GM23248 (cell line): ENCODE measurements around the gene MTCH1. TPM values are rescaled to one million over a fixed set of nuclear protein-coding genes. Genes with fewer than 3 reads are reported as not detected.

Source experiments
- DNase-seq: peaks from one replicate; pipeline ENCODE4 v3.0.0-alpha.2; 2015
- H2AFZ ChIP-seq: fragments of 200-600 bp; sonication (generic); 2 replicates; pipeline ENCODE4 v1.6.1; 2016; ENCODE audit warnings: antibody characterized with exemption
- H3F3A ChIP-seq: fragments of 200-600 bp; sonication (generic); 2 replicates; pipeline ENCODE4 v1.6.1; 2016; ENCODE audit warnings: mild to moderate bottlenecking, antibody characterized with exemption, mixed run types; ENCODE audit not compliant: insufficient read depth
- H3K27ac ChIP-seq: fragments of 200-600 bp; sonication (generic); 2 replicates; pipeline ENCODE4 v1.5.1; 2016; ENCODE audit warnings: mild to moderate bottlenecking
- H3K27me3 ChIP-seq: fragments of 200-600 bp; sonication (generic); replicated peaks from 2 replicates; pipeline ENCODE4 v1.6.1; 2016; ENCODE audit warnings: mild to moderate bottlenecking; ENCODE audit not compliant: insufficient read depth
- H3K36me3 ChIP-seq: fragments of 200-600 bp; sonication (generic); 2 replicates; pipeline ENCODE4 v1.6.1; 2016; ENCODE audit warnings: low read depth, mild to moderate bottlenecking
- H3K4me1 ChIP-seq: fragments of 200-600 bp; sonication (generic); 2 replicates; pipeline ENCODE4 v1.6.1; 2016; ENCODE audit warnings: mild to moderate bottlenecking; ENCODE audit not compliant: insufficient read depth
- H3K4me2 ChIP-seq: fragments of 200-600 bp; sonication (generic); one replicate; pipeline ENCODE4 v1.6.1; 2016; ENCODE audit warnings: mild to moderate bottlenecking; ENCODE audit not compliant: unreplicated experiment
- H3K4me3 ChIP-seq: fragments of 200-600 bp; sonication (generic); 2 replicates; pipeline ENCODE4 v1.5.1; 2016; ENCODE audit warnings: mild to moderate bottlenecking
- H3K79me2 ChIP-seq: fragments of 200-600 bp; sonication (generic); 2 replicates; pipeline ENCODE4 v1.6.1; 2016; ENCODE audit warnings: mild to moderate bottlenecking; ENCODE audit not compliant: insufficient read depth
- H3K9ac ChIP-seq: fragments of 200-600 bp; sonication (generic); 2 replicates; pipeline ENCODE4 v1.6.1; 2016; ENCODE audit warnings: mild to moderate bottlenecking
- H3K9me2 ChIP-seq: fragments of 200-600 bp; sonication (generic); 2 replicates; pipeline ENCODE4 v1.6.1; 2016; ENCODE audit warnings: mixed run types, mild to moderate bottlenecking, moderate library complexity; ENCODE audit not compliant: insufficient read depth
- H3K9me3 ChIP-seq: fragments of 200-600 bp; sonication (generic); one replicate; pipeline ENCODE4 v1.6.1; 2017; ENCODE audit warnings: low read depth
- H4K20me1 ChIP-seq: fragments of 200-600 bp; sonication (generic); 2 replicates; pipeline ENCODE4 v1.6.0; 2016; ENCODE audit not compliant: insufficient read depth
- EZH2 ChIP-seq: fragments of 200-600 bp; sonication (generic); IDR thresholded peaks from 2 replicates; pipeline ENCODE4 v1.6.1; 2018; ENCODE audit warnings: antibody characterized with exemption, mild to moderate bottlenecking; ENCODE audit not compliant: insufficient read depth, poor library complexity, severe bottlenecking
- EZH2phosphoT487 ChIP-seq: fragments of 200-600 bp; sonication (generic); IDR thresholded peaks from 2 replicates; pipeline ENCODE4 v1.6.1; 2018; ENCODE audit warnings: antibody characterized with exemption, moderate library complexity, mild to moderate bottlenecking, low read depth; ENCODE audit not compliant: insufficient read depth
- WGBS, 2 experiments: methylation state at CpG; one replicate each; pipeline ENCODE4 v1.1.6; 2015 to 2017; ENCODE audit warnings: low lambda C conversion rate in 2 of 2, low coverage in 1 of 2; ENCODE audit errors: missing lambda C conversion rate in 2 of 2; 5-methylcytosine and 5-hydroxymethylcytosine counted together
- in situ Hi-C: fragments of 300-500 bp; cut with MboI; formaldehyde crosslinking; loops from 2 replicates; pipeline ENCODE4 v1.15.0; 2020
- polyA plus RNA-seq: library from polyadenylated mRNA; unstranded; fragments of >200 nt; fragmentation: Nextera tagmentation; extraction: Ambion mirVana; gene quantifications from 2 replicates; pipeline ENCODE4 v1.2.1, GENCODE V29; 2016
- total RNA-seq: library from RNA; depleted of rRNA; stranded (reverse); fragments of >200 nt; shearing (Covaris generic); gene quantifications from 2 replicates; pipeline ENCODE4 v1.2.3, GENCODE V29; 2014

Gene MTCH1
- total and polyA plus RNA-seq, 2 experiments from 2014 or later, result 370 to 473 TPM

GRCh38 chr6:36956446-36956820 lies 29.6 kb downstream of the MTCH1 start:
- Histone ChIP-seq H3K9me3 (no peaks in the 10 kb centered on the region), H3K9ac (no peak overlapping the region), H3F3A (peaks cover 11% of the 10 kb centered on the region), H4K20me1 (no peaks in the 10 kb centered on the region), H3K9me2 (no peaks in the 10 kb centered on the region), H3K4me3 (no peak overlapping the region), H3K36me3 (no peaks in the 10 kb centered on the region), H3K79me2 (no peaks in the 10 kb centered on the region), H3K27me3 (no peaks in the 10 kb centered on the region), H3K4me2 (no peak overlapping the region), H3K27ac (no peak overlapping the region), H2AFZ (no peak overlapping the region), H3K4me1 (peaks cover 20% of the 10 kb centered on the region)
- in situ Hi-C loops, result no loop called here
- TF ChIP-seq EZH2 (no peak), EZH2phosphoT487 (no peak)
- DNase-seq, result no peak

GRCh38 chr6:36955671-36956445 lies 30.1 kb downstream of the MTCH1 start:
- no peak overlapping the region for H3K9ac ChIP-seq
- no peaks in the 10 kb centered on the region for H4K20me1 ChIP-seq
- no peak overlapping the region for H3K4me2 ChIP-seq
- 34 to 45% methylated on average over 9 of the region's 9 CpGs for WGBS, 2 experiments
- in situ Hi-C loops, result no loop called here
- TF ChIP-seq EZH2 (no peak), EZH2phosphoT487 (no peak)
- no peaks in the 10 kb centered on the region for H3K9me2 ChIP-seq
- no peaks in the 10 kb centered on the region for H3K9me3 ChIP-seq
- H3F3A ChIP-seq, result peaks cover 7% of the 10 kb centered on the region
- DNase-seq, result peak; percentile 57
- H3K27me3 ChIP-seq, result no peaks in the 10 kb centered on the region
- no peaks in the 10 kb centered on the region for H3K79me2 ChIP-seq
- H3K36me3 ChIP-seq, result no peaks in the 10 kb centered on the region
- no peak overlapping the region for H3K4me3 ChIP-seq
- no peak overlapping the region for H3K27ac ChIP-seq
- peaks cover 16% of the 10 kb centered on the region for H3K4me1 ChIP-seq
- H2AFZ ChIP-seq, result no peak overlapping the region

GRCh38 chr6:36955136-36955535 lies 30.9 kb downstream of the MTCH1 start:
- peaks cover 10% of the 10 kb centered on the region for H3K4me1 ChIP-seq
- no peak overlapping the region for H3K4me2 ChIP-seq
- no peak for DNase-seq
- no peak for TF ChIP-seq EZH2phosphoT487
- no peak for TF ChIP-seq EZH2
- H3F3A ChIP-seq, result peaks cover 4% of the 10 kb centered on the region
- H4K20me1 ChIP-seq, result no peaks in the 10 kb centered on the region
- no peak overlapping the region for H2AFZ ChIP-seq
- no peaks in the 10 kb centered on the region for H3K79me2 ChIP-seq
- 25 to 32% methylated on average over 6 of the region's 6 CpGs for WGBS, 2 experiments
- no peaks in the 10 kb centered on the region for H3K27me3 ChIP-seq
- no peak overlapping the region for H3K4me3 ChIP-seq
- in situ Hi-C loops, result no loop called here
- no peaks in the 10 kb centered on the region for H3K9me3 ChIP-seq
- no peak overlapping the region for H3K9ac ChIP-seq
- H3K27ac ChIP-seq, result no peak overlapping the region
- H3K36me3 ChIP-seq, result no peaks in the 10 kb centered on the region
- no peaks in the 10 kb centered on the region for H3K9me2 ChIP-seq

- H4K20me1 ChIP-seq, result no peaks in the 10 kb centered on the region
- in situ Hi-C loops, result no loop called here
- WGBS, 2 experiments, result 37 to 38% methylated on average over 14 of the region's 14 CpGs
- no peak within 1 kb of the TSS for H3K4me2 ChIP-seq
- no peak for DNase-seq
- H3K4me3 ChIP-seq, result no peak within 1 kb of the TSS
- no peak within 1 kb of the TSS for H3K27ac ChIP-seq
- no peak within 1 kb of the TSS for H3K9ac ChIP-seq
- no peak within 1 kb of the TSS for H2AFZ ChIP-seq
- H3K9me2 ChIP-seq, result no peaks in the 10 kb centered on the region
- peaks cover 14% of the 10 kb centered on the region; the same call in 1 of the 2 replicates for H3K4me1 ChIP-seq
- no peaks in the 10 kb centered on the region for H3K27me3 ChIP-seq
- H3K9me3 ChIP-seq, result no peaks in the 10 kb centered on the region
- peaks cover 8% of the 10 kb centered on the region; the same call in 1 of the 2 replicates for H3F3A ChIP-seq
- no peaks in the 10 kb centered on the region for H3K36me3 ChIP-seq
- no peaks in the 10 kb centered on the region for H3K79me2 ChIP-seq
- TF ChIP-seq EZH2 (no peak), EZH2phosphoT487 (no peak)
Observed at GRCh38 chr6:36954262-36954931, 31.6 kb downstream of the MTCH1 start, which contains the start of gene PI16. Gene PI16 (plus strand): TSS chr6:36954738. CDS start chr6:36954761, 23 bp downstream.
